ENCODE measurements around the gene WDSUB1. TPM values are rescaled to one million over a fixed set of nuclear protein-coding genes. Genes with fewer than 3 reads are reported as not detected.

WDSUB1 gene
- total RNA-seq, 1 donor from 2014 or later, result 5.4 TPM

DNA sequence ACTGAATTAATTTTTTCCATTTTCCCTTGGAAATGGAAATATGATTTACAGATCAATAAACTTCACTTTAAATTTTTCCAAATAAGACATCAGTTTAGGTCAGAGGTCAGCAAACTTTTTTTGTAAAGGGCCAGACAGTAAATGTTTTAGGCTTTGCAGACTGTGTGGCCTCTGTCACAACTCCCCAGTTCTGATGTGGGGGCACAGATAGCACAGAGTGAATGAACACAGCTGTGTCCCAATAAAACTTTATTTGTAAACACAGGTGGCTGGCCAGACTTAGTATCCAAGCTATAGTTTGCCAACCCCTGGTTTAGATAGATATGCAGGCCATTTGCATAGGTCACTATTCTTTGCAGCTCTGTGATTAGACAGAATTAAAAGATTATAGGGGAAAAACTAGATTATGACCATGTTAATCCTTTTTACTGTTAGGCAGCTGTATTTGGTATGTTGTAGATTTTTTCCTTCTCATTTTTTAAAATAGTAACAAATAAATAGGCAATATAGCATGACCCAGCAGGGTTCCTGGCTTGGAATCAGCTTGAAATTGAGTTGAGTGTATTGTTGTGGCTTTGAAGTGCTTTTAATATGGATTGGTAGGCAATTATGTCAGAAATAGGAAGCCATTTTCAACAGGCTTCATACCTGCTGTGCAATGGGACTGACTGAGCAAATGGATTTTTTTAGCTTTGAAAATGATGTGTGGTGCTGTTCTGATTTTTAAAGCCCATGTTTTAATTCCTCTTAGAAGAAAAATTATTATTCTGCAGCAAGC, 59.7 kb downstream of the WDSUB1 start:
- Mint-ChIP-seq H3K4me3 (ENCODE audit: unreplicated experiment) (no peak overlapping the region), H3K4me1 (ENCODE audit: unreplicated experiment) (peaks cover 20% of the 10 kb centered on the region), H3K36me3 (ENCODE audit: low read depth, unreplicated experiment) (peaks cover 64% of the 10 kb centered on the region), H3K27me3 (ENCODE audit: unreplicated experiment) (peaks cover 8% of the 10 kb centered on the region), H3K27ac (ENCODE audit: unreplicated experiment) (no peak overlapping the region), H3K9me3 (ENCODE audit: unreplicated experiment) (no peaks in the 10 kb centered on the region)
- no peak for TF ChIP-seq CTCF (IDR thresholded peaks at IDR 0.05; ENCODE audit: unreplicated experiment)
- no peak for DNase-seq (ENCODE audit: low spot score)

GRCh38 chr2:159226059-159226461, 60.4 kb downstream of the WDSUB1 start:
- H3K36me3 Mint-ChIP-seq (ENCODE audit: low read depth, unreplicated experiment), result peaks cover 67% of the 10 kb centered on the region
- no peak for TF ChIP-seq CTCF (IDR thresholded peaks at IDR 0.05; ENCODE audit: unreplicated experiment)
- no peak for DNase-seq (ENCODE audit: low spot score)
- H3K27ac Mint-ChIP-seq (ENCODE audit: unreplicated experiment), result peak overlapping the region; percentile 19
- H3K4me3 Mint-ChIP-seq (ENCODE audit: unreplicated experiment), result no peak overlapping the region
- H3K4me1 Mint-ChIP-seq (ENCODE audit: unreplicated experiment), result peaks cover 20% of the 10 kb centered on the region
- peaks cover 10% of the 10 kb centered on the region for H3K27me3 Mint-ChIP-seq (ENCODE audit: unreplicated experiment)
- no peaks in the 10 kb centered on the region for H3K9me3 Mint-ChIP-seq (ENCODE audit: unreplicated experiment)

- no peak for TF ChIP-seq CTCF (IDR thresholded peaks at IDR 0.05; ENCODE audit: unreplicated experiment)
- H3K27ac Mint-ChIP-seq (ENCODE audit: unreplicated experiment), result no peak overlapping the region
- peak overlapping the region; percentile 67 for H3K4me3 Mint-ChIP-seq (ENCODE audit: unreplicated experiment)
- H3K9me3 Mint-ChIP-seq (ENCODE audit: unreplicated experiment), result no peaks in the 10 kb centered on the region
- no peak for DNase-seq (ENCODE audit: low spot score)
- peaks cover 20% of the 10 kb centered on the region for H3K4me1 Mint-ChIP-seq (ENCODE audit: unreplicated experiment)
- peaks cover 61% of the 10 kb centered on the region for H3K36me3 Mint-ChIP-seq (ENCODE audit: low read depth, unreplicated experiment)
- peaks cover 10% of the 10 kb centered on the region for H3K27me3 Mint-ChIP-seq (ENCODE audit: unreplicated experiment)
These were observed 61.2 kb downstream of the WDSUB1 start for GRCh38 chr2:159225025-159226016.

GRCh38 chr2:159224061-159224813, 62.3 kb downstream of the WDSUB1 start:
- H3K9me3 Mint-ChIP-seq (ENCODE audit: unreplicated experiment), result no peaks in the 10 kb centered on the region
- no peak for TF ChIP-seq CTCF (IDR thresholded peaks at IDR 0.05; ENCODE audit: unreplicated experiment)
- peak overlapping the region; percentile 42 for H3K27ac Mint-ChIP-seq (ENCODE audit: unreplicated experiment)
- no peak for DNase-seq (ENCODE audit: low spot score)
- H3K27me3 Mint-ChIP-seq (ENCODE audit: unreplicated experiment), result peaks cover 10% of the 10 kb centered on the region
- H3K4me1 Mint-ChIP-seq (ENCODE audit: unreplicated experiment), result peaks cover 20% of the 10 kb centered on the region
- peak overlapping the region; percentile 3 for H3K4me3 Mint-ChIP-seq (ENCODE audit: unreplicated experiment)
- H3K36me3 Mint-ChIP-seq (ENCODE audit: low read depth, unreplicated experiment), result peaks cover 55% of the 10 kb centered on the region
